Activated CD8-positive, alpha-beta T cell treated with anti-CD3 and anti-CD28 coated beads for 36 hours (primary cell): ENCODE measurements around the gene GAST. TPM values are rescaled to one million over a fixed set of nuclear protein-coding genes. Genes with fewer than 3 reads are reported as not detected.
A peak's percentile ranks its signal among the peaks of the same experiment; 100 is the strongest.

Experiments used
- ATAC-seq: fragments of 200-7000 bp; cut with Tn5 transposase; one replicate; pipeline ENCODE4 v1.10.0; 2021; ENCODE audit warnings: mild to moderate bottlenecking, moderate library complexity
- CTCF ChIA-PET: fragments of 350-600 bp; sonication (Branson Sonifier 250); formaldehyde crosslinking; loops from one replicate; lab custom pipeline; 2021; ENCODE audit warnings: antibody characterized with exemption; lab: Charles Lee
- POLR2A ChIA-PET: fragments of 350-600 bp; sonication (Branson Sonifier 250); formaldehyde crosslinking; loops from one replicate; lab custom pipeline; 2021; ENCODE audit warnings: antibody characterized with exemption; lab: Charles Lee
- DNase-seq: peaks from one replicate; pipeline ENCODE4 v3.0.0-alpha.2; 2020
- H3K27ac Mint-ChIP-seq: one replicate; pipeline ENCODE4 v1.8.0; 2021; ENCODE audit warnings: mild to moderate bottlenecking, mixed read lengths
- H3K27me3 Mint-ChIP-seq: one replicate; pipeline ENCODE4 v1.8.0; 2021; ENCODE audit warnings: mixed read lengths
- H3K36me3 Mint-ChIP-seq: one replicate; pipeline ENCODE4 v1.8.0; 2021; ENCODE audit warnings: low read depth, mixed read lengths
- H3K4me1 Mint-ChIP-seq: one replicate; pipeline ENCODE4 v1.8.0; 2021; ENCODE audit warnings: low read depth, mixed read lengths
- H3K4me3 Mint-ChIP-seq: one replicate; pipeline ENCODE4 v1.8.0; 2021; ENCODE audit warnings: mild to moderate bottlenecking, moderate library complexity, mixed read lengths
- H3K9me3 Mint-ChIP-seq: one replicate; pipeline ENCODE4 v1.8.0; 2021; ENCODE audit warnings: mixed read lengths
- CTCF ChIP-seq: fragments of 200-600 bp; IDR thresholded peaks from one replicate; pipeline ENCODE4 v1.8.0; 2022; ENCODE audit warnings: antibody characterized with exemption, mild to moderate bottlenecking
- intact Hi-C: fragments of 100-400 bp; cut with micrococcal nuclease; formaldehyde crosslinking; loops from one replicate; pipeline ENCODE4 v1.10.0; 2022
- total RNA-seq, 2 experiments: library from RNA; stranded (reverse); gene quantifications; one replicate each; pipeline ENCODE4 v1.2.3, GENCODE V29; 2021

Gene GAST
- total RNA-seq, 2 experiments from 2014 or later: not detected

DNA sequence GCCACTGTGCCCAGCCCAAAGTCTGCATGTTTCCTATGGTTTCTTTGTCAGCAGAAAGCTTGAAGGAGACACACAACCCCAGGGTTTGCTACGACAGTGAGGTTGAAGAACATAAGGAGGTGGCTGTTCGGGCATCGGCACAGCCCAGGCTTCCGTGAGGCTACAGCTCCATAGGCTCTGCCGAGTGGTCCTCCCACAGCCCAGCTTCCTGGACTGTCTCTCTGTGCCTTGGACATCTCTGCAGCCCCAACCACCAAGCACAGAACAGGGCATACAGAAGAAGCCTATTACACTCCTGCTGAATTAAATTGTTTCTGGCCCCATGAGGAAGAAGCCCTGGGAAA, 25.5 kb downstream of the GAST start:
- Mint-ChIP-seq H3K4me3 (no peak overlapping the region), H3K9me3 (no peaks in the 10 kb centered on the region), H3K36me3 (no peaks in the 10 kb centered on the region), H3K27ac (no peak overlapping the region), H3K4me1 (peaks cover 10% of the 10 kb centered on the region), H3K27me3 (peaks cover 33% of the 10 kb centered on the region)
- peak; percentile 12 for ATAC-seq
- intact Hi-C loops: loop anchor here (2.0 kb wide), 1 partner anchor 63 kb away; no protein-coding TSS in a partner anchor
- CTCF ChIA-PET: interaction anchor here (0.6 to 4.7 kb wide), 17 partner anchors 14 to 127 kb away, joined by 3 to 48 read pairs (median 5); partner anchors contain the start of genes JUP, KLHL11, NT5C3B and P3H4
- POLR2A ChIA-PET: interaction anchor here (0.6 to 1.0 kb wide), 4 partner anchors 44 to 64 kb away, joined by 3 to 4 read pairs (median 3); no protein-coding TSS in a partner anchor
- no peak for DNase-seq
- no peak for TF ChIP-seq CTCF

DNA sequence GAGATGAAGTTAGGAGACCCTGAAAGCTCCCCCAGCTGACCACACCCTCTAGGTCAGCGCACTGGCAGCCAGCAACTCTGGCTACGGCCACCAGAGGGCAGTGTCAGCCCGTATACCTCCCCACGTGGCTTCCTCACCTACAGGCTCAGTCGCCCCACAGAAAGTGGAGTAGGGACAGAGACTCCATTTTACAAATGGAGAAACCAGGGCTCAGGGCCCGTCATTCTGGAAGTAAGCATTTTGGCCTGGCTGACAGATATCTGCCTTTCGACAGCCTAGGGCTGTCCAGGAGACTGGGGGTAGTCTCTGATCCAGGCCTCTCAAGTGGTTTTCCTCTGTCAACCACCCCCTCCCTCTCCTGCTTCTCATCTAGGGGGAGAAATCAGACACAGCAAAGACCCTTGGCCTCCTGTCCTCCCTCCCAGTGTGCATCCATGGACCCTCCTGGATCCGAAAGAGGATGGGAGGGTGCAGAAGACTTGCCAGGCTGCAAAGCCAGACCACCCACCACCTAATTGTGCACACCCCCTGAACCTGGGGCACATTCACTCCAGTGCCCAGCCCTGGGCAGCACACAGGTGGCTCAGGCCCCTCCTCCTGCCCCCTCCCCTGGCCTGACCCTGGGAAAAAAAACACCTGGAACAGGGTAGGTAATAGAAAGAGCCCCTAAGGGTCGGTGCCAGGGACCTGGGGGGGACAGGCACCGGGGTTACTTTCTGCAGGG, 26.1 kb downstream of the GAST start:
- Mint-ChIP-seq H3K4me1 (peaks cover 10% of the 10 kb centered on the region), H3K27ac (peak overlapping the region; percentile 38), H3K4me3 (no peak overlapping the region), H3K9me3 (no peaks in the 10 kb centered on the region), H3K36me3 (no peaks in the 10 kb centered on the region), H3K27me3 (peaks cover 32% of the 10 kb centered on the region)
- POLR2A ChIA-PET: interaction anchor here (0.6 to 1.0 kb wide), 3 partner anchors 44 to 64 kb away, joined by 3 to 4 read pairs (median 3); no protein-coding TSS in a partner anchor
- CTCF ChIA-PET: interaction anchor here (0.6 to 4.7 kb wide), 15 partner anchors 13 to 126 kb away, joined by 3 to 48 read pairs (median 6); partner anchors contain the start of genes JUP, KLHL11, NT5C3B and P3H4
- ATAC-seq: peak; percentile 95
- intact Hi-C loops: loop anchor here (2.0 kb wide), 1 partner anchor 63 kb away; no protein-coding TSS in a partner anchor
- peak; percentile 94 for TF ChIP-seq CTCF
- DNase-seq: peak; percentile 90

DNA sequence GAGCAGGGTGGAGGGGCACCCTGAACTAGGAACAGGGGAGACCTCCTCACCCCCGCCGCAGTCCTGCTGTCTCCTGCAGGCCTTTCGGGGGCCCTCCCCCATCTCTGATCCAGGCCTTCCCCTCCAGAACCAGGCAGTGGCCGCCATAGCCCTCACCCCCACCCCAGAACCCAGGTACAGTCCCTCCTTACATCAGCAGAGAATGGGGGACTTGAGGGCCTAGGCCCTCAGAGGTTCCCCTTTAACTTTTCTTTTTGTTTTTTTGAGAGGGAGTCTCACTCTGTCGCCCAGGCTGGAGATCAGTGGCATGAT, 26.6 kb downstream of the GAST start:
- Mint-ChIP-seq H3K27me3 (peaks cover 29% of the 10 kb centered on the region), H3K4me3 (no peak overlapping the region), H3K27ac (no peak overlapping the region), H3K4me1 (peaks cover 6% of the 10 kb centered on the region), H3K9me3 (no peaks in the 10 kb centered on the region), H3K36me3 (no peaks in the 10 kb centered on the region)
- DNase-seq (no peak), ATAC-seq (no peak)
- intact Hi-C loops: loop anchor here (2.0 kb wide), 1 partner anchor 62 kb away; no protein-coding TSS in a partner anchor
- no peak for TF ChIP-seq CTCF
- ChIA-PET CTCF (interaction anchor here (4.2 kb wide), 1 partner anchor 61 kb away, joined by 30 read pairs; no protein-coding TSS in a partner anchor), POLR2A (no interaction called here)

- intact Hi-C loops: loop anchor here (2.0 kb wide), 1 partner anchor 61 kb away; no protein-coding TSS in a partner anchor
- ATAC-seq: no peak
- no peak overlapping the region for H3K27ac Mint-ChIP-seq
- ChIA-PET CTCF (interaction anchor here (4.2 kb wide), 1 partner anchor 60 kb away, joined by 30 read pairs; no protein-coding TSS in a partner anchor), POLR2A (no interaction called here)
- H3K36me3 Mint-ChIP-seq: no peaks in the 10 kb centered on the region
- H3K4me1 Mint-ChIP-seq: peaks cover 5% of the 10 kb centered on the region
- no peaks in the 10 kb centered on the region for H3K9me3 Mint-ChIP-seq
- no peak overlapping the region for H3K4me3 Mint-ChIP-seq
- DNase-seq: no peak
- H3K27me3 Mint-ChIP-seq: peaks cover 24% of the 10 kb centered on the region
- no peak for TF ChIP-seq CTCF
These were observed 27.7 kb downstream of the GAST start for GRCh38 chr17:41739661-41740352.
